A549 (cell line): ENCODE results near the gene HBS1L. TPM values are rescaled to one million over a fixed set of nuclear protein-coding genes. Genes with fewer than 3 reads are reported as not detected.

Experiments
- ATAC-seq, 2 experiments: fragments of 200-7000 bp in 1 of 2; fragments of >200 bp in 1 of 2; cut with Nextera tagmentation in 1 of 2; cut with Tn5 transposase in 1 of 2; 3 replicates each; pipeline versions ENCODE4 v1.8.0 to v1.9.1; 2018 to 2020; ENCODE audit warnings: mild to moderate bottlenecking in 1 of 2, moderate library complexity in 1 of 2
- CTCF ChIA-PET: fragments of 300-600 bp; sonication (Branson Sonifier 250); formaldehyde crosslinking; extraction: SDS; loops from one replicate; lab custom pipeline; 2021; ENCODE audit warnings: antibody characterized with exemption, inconsistent platforms; lab: Yijun Ruan, JAX
- POLR2A ChIA-PET: fragments of 350-600 bp; formaldehyde crosslinking; extraction: SDS; loops from one replicate; lab custom pipeline; 2021; ENCODE audit warnings: antibody characterized with exemption, inconsistent platforms; lab: Yijun Ruan, JAX
- DNase-seq, 2 experiments: peaks; one replicate each; pipeline versions ENCODE4 v3.0.0 to v3.0.0-alpha.2; 2011 to 2016; ENCODE audit warnings: low read depth in 1 of 2, low spot score in 1 of 2
- FAIRE-seq: peaks from 2 replicates; lab custom pipeline; 2011; peaks lifted over from hg19 to GRCh38; lab: Jason Lieb, UNC
- H3K27ac ChIP-seq, 2 experiments: fragments of >200 bp; sonication (Bioruptor Twin); formaldehyde crosslinking; 3 replicates each; pipeline ENCODE4 v1.5.1; 2016 to 2017
- H3K4me1 ChIP-seq: fragments of >200 bp; sonication (Bioruptor Twin); formaldehyde crosslinking; 3 replicates; pipeline ENCODE4 v1.6.1; 2016
- H3K4me2 ChIP-seq: fragments of >200 bp; sonication (Bioruptor Twin); formaldehyde crosslinking; 3 replicates; pipeline ENCODE4 v1.6.1; 2016
- H3K4me3 ChIP-seq: fragments of >200 bp; sonication (Bioruptor Twin); formaldehyde crosslinking; 3 replicates; pipeline ENCODE4 v1.5.1; 2016
- H3K9me3 ChIP-seq: fragments of >200 bp; sonication (Bioruptor Twin); formaldehyde crosslinking; 3 replicates; pipeline ENCODE4 v1.6.1; 2016
- BCL3 ChIP-seq: fragments of >200 bp; sonication (Bioruptor Twin); formaldehyde crosslinking; IDR thresholded peaks from 3 replicates; pipeline ENCODE4 v1.6.1; 2016
- CEBPB ChIP-seq, 2 experiments: fragments of >200 bp in 1 of 2; sonication (Bioruptor Twin) in 1 of 2; formaldehyde crosslinking in 1 of 2; IDR thresholded peaks; 2 replicates each; pipeline ENCODE4 v1.6.1; 2012 to 2016
- EP300 ChIP-seq, 2 experiments: fragments of >200 bp; sonication (Bioruptor Twin); formaldehyde crosslinking; IDR thresholded peaks; 2 replicates in 1 of 2; 3 replicates in 1 of 2; pipeline ENCODE4 v1.6.1; 2016 to 2017
- ESRRA ChIP-seq: fragments of 150-350 bp; IDR thresholded peaks from 2 replicates; pipeline ENCODE4 v1.6.1; 2014; ENCODE audit warnings: mild to moderate bottlenecking, low read length, borderline replicate concordance
- HDAC2 ChIP-seq: fragments of 200-600 bp; sonication (generic); IDR thresholded peaks from 2 replicates; pipeline ENCODE4 v1.6.1; 2016
- HMGXB4 ChIP-seq: fragments of 250-450 bp; sonication (Bioruptor Pico); IDR thresholded peaks from 2 replicates; pipeline ENCODE4 v1.5.0; 2021; ENCODE audit warnings: mild to moderate bottlenecking, moderate library complexity, borderline replicate concordance
- HOXB13 ChIP-seq: fragments of 250-450 bp; sonication (Bioruptor Pico); IDR thresholded peaks from 2 replicates; pipeline ENCODE4 v1.5.0; 2020; ENCODE audit warnings: low read depth, mild to moderate bottlenecking, moderate library complexity
- HOXB5 ChIP-seq: fragments of 250-450 bp; sonication (Bioruptor Pico); IDR thresholded peaks from 2 replicates; pipeline ENCODE4 v1.5.0; 2020; ENCODE audit warnings: mild to moderate bottlenecking, moderate library complexity
- MYC ChIP-seq: IDR thresholded peaks from 2 replicates; pipeline ENCODE4 v1.6.1; 2012; ENCODE audit warnings: mild to moderate bottlenecking, inconsistent platforms, low read length, improper control_type of control experiment, borderline replicate concordance
- NPAS2 ChIP-seq: fragments of 250-450 bp; sonication (Bioruptor Pico); IDR thresholded peaks from 2 replicates; pipeline ENCODE4 v1.8.0; 2022; ENCODE audit warnings: mild to moderate bottlenecking, moderate library complexity, borderline replicate concordance
- POLR2A ChIP-seq: IDR thresholded peaks from 2 replicates; pipeline ENCODE4 v1.6.1; 2012; ENCODE audit warnings: mild to moderate bottlenecking, low read length
- POLR2AphosphoS2 ChIP-seq: conservative IDR thresholded peaks from 2 replicates; pipeline ENCODE4 v1.6.1; 2012; ENCODE audit warnings: low read length, improper control_type of control experiment, inconsistent platforms
- RAD21 ChIP-seq, 2 experiments: fragments of >200 bp in 1 of 2; sonication (Bioruptor Twin) in 1 of 2; formaldehyde crosslinking in 1 of 2; IDR thresholded peaks in 1 of 2; conservative IDR thresholded peaks in 1 of 2; 2 replicates in 1 of 2; 3 replicates in 1 of 2; pipeline ENCODE4 v1.6.1; 2012 to 2018; ENCODE audit warnings: inconsistent platforms in 1 of 2
- RFX5 ChIP-seq: fragments of 450-650 bp; IDR thresholded peaks from 2 replicates; pipeline ENCODE4 v1.7.1; 2014; ENCODE audit warnings: antibody characterized with exemption, mild to moderate bottlenecking, moderate library complexity
- TP53 ChIP-seq: fragments of 250-450 bp; sonication (Bioruptor Pico); IDR thresholded peaks from 2 replicates; pipeline ENCODE4 v1.5.0; 2021; ENCODE audit warnings: mild to moderate bottlenecking, moderate library complexity
- USF2 ChIP-seq: fragments of 450-650 bp; IDR thresholded peaks from 2 replicates; pipeline ENCODE4 v1.6.1; 2014; ENCODE audit warnings: antibody characterized with exemption
- ZNF302 ChIP-seq: fragments of 250-450 bp; sonication (Bioruptor Pico); IDR thresholded peaks from 2 replicates; pipeline ENCODE4 v1.9.0; 2021; ENCODE audit warnings: inconsistent platforms, mild to moderate bottlenecking, moderate library complexity
- WGBS: methylation state at CpG from one replicate; pipeline ENCODE4 v1.1.6; 2017; ENCODE audit errors: missing lambda C conversion rate; 5-methylcytosine and 5-hydroxymethylcytosine counted together
- polyA plus RNA-seq, 4 experiments: library from polyadenylated mRNA; depleted of rRNA in 3 of 4; stranded (reverse); fragments of >200 nt; fragmentation: RNase III in 1 of 4; extraction: RNeasy Plus Mini Kit Qiagen cat#74134 plus additional on column Dnase treatment in 1 of 4; gene quantifications; 2 replicates in 3 of 4; 3 replicates in 1 of 4; pipeline ENCODE4 v1.2.3, GENCODE V29; 2011 to 2017

HBS1L gene
- polyA plus RNA-seq, 2 of the 4 experiments (the other 2 are of a cell fraction) = 41.5 to 61.7 TPM

- Histone ChIP-seq H3K9me3 (no peaks in the 10 kb centered on the region), H3K4me3 (no peak overlapping the region), H3K4me2 (no peak overlapping the region), H3K27ac (no peak overlapping the region), H3K4me1 (no peaks in the 10 kb centered on the region)
- FAIRE-seq (no peak), DNase-seq (no peak), ATAC-seq (no peak)
- WGBS = 92% methylated on average over 2 of the region's 2 CpGs
- ChIA-PET POLR2A (no interaction called here), CTCF (no interaction called here)
- no peak for TF ChIP-seq ESRRA
- TF ChIP-seq POLR2A = no peak
- no peak for TF ChIP-seq HDAC2
Observed at GRCh38 chr6:134983823-134984222, 70.8 kb downstream of the HBS1L start.

- H3K4me1 ChIP-seq = no peaks in the 10 kb centered on the region
- WGBS = 83% methylated on average over 3 of the region's 3 CpGs
- POLR2A ChIA-PET = no interaction called here
- no peak for ATAC-seq
- no peak overlapping the region for H3K4me3 ChIP-seq
- no peak for DNase-seq
- H3K9me3 ChIP-seq = no peaks in the 10 kb centered on the region
- no peak overlapping the region for H3K27ac ChIP-seq
- TF ChIP-seq HOXB13 (CRISPR knock-in tag) (no peak), POLR2A (no peak), HMGXB4 (CRISPR knock-in tag) (no peak), CEBPB (IDR thresholded peaks at IDR 0.05) (no peak)
- CTCF ChIA-PET = no interaction called here
- H3K4me2 ChIP-seq = no peak overlapping the region
- FAIRE-seq = no peak
Observed at GRCh38 chr6:134982161-134982560, 72.5 kb downstream of the HBS1L start.

- POLR2A ChIA-PET = no interaction called here
Observed at GRCh38 chr6:134980846-134981245, 73.8 kb downstream of the HBS1L start.

GRCh38 chr6:134979142-134979541 lies 75.5 kb downstream of the HBS1L start:
- ChIA-PET CTCF (no interaction called here), POLR2A (no interaction called here)
- DNase-seq = no peak
- Histone ChIP-seq H3K9me3 (no peaks in the 10 kb centered on the region), H3K27ac (no peak overlapping the region), H3K4me2 (no peak overlapping the region), H3K4me3 (no peak overlapping the region), H3K4me1 (no peaks in the 10 kb centered on the region)
- FAIRE-seq = no peak
- 84% methylated on average over 6 of the region's 6 CpGs for WGBS
- no peak for TF ChIP-seq NPAS2
- TF ChIP-seq ESRRA = no peak
- no peak for TF ChIP-seq RFX5
- no peak for TF ChIP-seq HOXB5 (CRISPR knock-in tag)
- TF ChIP-seq BCL3 = no peak
- TF ChIP-seq ZNF302 (CRISPR knock-in tag) = no peak
- no peak for TF ChIP-seq USF2
- no peak for ATAC-seq

More at GRCh38 chr6:134980846-134981245, 73.8 kb downstream of the HBS1L start:
- CTCF ChIA-PET = no interaction called here
- FAIRE-seq = no peak
- H3K9me3 ChIP-seq = no peaks in the 10 kb centered on the region
- H3K4me2 ChIP-seq = no peak overlapping the region
- ATAC-seq = no peak
- H3K27ac ChIP-seq = no peak overlapping the region
- WGBS = 18% methylated on average over 1 of the region's 1 CpG
- no peaks in the 10 kb centered on the region for H3K4me1 ChIP-seq
- no peak overlapping the region for H3K4me3 ChIP-seq
- no peak for TF ChIP-seq RAD21 (conservative IDR thresholded peaks at IDR 0.05 in 1 of 2, IDR thresholded peaks at IDR 0.05 in 1 of 2)
- no peak for TF ChIP-seq POLR2AphosphoS2
- no peak for TF ChIP-seq MYC
- no peak for TF ChIP-seq HOXB13 (CRISPR knock-in tag)
- TF ChIP-seq TP53 (CRISPR knock-in tag) = no peak
- no peak for TF ChIP-seq EP300 (IDR thresholded peaks at IDR 0.05)
- no peak for DNase-seq
